Panc1 (cell line): ENCODE data around the gene WDR86.

Source experiments
- POLR2AphosphoS5 ChIP-seq: IDR thresholded peaks from 2 replicates; pipeline ENCODE4 v1.6.1; 2012; ENCODE audit warnings: mild to moderate bottlenecking, low read depth, low read length, moderate library complexity
- SIN3A ChIP-seq: IDR thresholded peaks from 2 replicates; pipeline ENCODE4 v1.6.1; 2012; ENCODE audit warnings: low read depth, mild to moderate bottlenecking, low read length, moderate library complexity, borderline replicate concordance; ENCODE audit not compliant: insufficient read depth
- TF ChIP-seq, protein P1 (sequence below): fragments of 450-650 bp; IDR thresholded peaks from 2 replicates; pipeline ENCODE4 v1.5.1; 2017; ENCODE audit warnings: mild to moderate bottlenecking
- TF ChIP-seq, protein P2 (sequence below), 2 experiments: IDR thresholded peaks; 2 replicates each; pipeline ENCODE4 v1.6.1; 2011 to 2012; ENCODE audit warnings: low read depth in 2 of 2, control low read depth in 1 of 2, low read length in 1 of 2, mild to moderate bottlenecking in 1 of 2, moderate library complexity in 1 of 2; ENCODE audit not compliant: insufficient read depth in 1 of 2

DNA sequence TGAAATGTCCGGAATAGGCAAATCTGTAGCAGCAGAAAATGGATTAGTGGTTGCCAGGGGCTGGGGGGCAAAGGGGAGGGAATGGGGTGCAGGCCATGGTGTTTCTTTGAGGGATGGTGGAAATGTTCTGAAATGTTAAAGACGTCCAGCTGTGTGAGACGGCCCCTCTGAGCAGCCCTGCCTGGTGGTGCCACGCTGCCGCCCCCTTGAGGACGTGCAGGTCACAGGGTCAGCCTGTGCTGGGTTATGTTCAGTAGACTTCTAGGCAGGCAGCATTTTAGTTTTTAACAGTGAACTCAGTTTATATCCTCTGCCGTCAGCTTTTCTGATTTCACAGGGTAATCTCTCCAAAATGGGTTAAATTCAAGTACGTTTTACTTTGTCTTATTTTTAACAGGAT is 58.8 kb downstream of the WDR86 start:
- TF ChIP-seq, protein P1, sequence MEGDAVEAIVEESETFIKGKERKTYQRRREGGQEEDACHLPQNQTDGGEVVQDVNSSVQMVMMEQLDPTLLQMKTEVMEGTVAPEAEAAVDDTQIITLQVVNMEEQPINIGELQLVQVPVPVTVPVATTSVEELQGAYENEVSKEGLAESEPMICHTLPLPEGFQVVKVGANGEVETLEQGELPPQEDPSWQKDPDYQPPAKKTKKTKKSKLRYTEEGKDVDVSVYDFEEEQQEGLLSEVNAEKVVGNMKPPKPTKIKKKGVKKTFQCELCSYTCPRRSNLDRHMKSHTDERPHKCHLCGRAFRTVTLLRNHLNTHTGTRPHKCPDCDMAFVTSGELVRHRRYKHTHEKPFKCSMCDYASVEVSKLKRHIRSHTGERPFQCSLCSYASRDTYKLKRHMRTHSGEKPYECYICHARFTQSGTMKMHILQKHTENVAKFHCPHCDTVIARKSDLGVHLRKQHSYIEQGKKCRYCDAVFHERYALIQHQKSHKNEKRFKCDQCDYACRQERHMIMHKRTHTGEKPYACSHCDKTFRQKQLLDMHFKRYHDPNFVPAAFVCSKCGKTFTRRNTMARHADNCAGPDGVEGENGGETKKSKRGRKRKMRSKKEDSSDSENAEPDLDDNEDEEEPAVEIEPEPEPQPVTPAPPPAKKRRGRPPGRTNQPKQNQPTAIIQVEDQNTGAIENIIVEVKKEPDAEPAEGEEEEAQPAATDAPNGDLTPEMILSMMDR, result no peak; the same call in 1 of the 2 replicates
- no peak for TF ChIP-seq POLR2AphosphoS5
- TF ChIP-seq, protein P2, sequence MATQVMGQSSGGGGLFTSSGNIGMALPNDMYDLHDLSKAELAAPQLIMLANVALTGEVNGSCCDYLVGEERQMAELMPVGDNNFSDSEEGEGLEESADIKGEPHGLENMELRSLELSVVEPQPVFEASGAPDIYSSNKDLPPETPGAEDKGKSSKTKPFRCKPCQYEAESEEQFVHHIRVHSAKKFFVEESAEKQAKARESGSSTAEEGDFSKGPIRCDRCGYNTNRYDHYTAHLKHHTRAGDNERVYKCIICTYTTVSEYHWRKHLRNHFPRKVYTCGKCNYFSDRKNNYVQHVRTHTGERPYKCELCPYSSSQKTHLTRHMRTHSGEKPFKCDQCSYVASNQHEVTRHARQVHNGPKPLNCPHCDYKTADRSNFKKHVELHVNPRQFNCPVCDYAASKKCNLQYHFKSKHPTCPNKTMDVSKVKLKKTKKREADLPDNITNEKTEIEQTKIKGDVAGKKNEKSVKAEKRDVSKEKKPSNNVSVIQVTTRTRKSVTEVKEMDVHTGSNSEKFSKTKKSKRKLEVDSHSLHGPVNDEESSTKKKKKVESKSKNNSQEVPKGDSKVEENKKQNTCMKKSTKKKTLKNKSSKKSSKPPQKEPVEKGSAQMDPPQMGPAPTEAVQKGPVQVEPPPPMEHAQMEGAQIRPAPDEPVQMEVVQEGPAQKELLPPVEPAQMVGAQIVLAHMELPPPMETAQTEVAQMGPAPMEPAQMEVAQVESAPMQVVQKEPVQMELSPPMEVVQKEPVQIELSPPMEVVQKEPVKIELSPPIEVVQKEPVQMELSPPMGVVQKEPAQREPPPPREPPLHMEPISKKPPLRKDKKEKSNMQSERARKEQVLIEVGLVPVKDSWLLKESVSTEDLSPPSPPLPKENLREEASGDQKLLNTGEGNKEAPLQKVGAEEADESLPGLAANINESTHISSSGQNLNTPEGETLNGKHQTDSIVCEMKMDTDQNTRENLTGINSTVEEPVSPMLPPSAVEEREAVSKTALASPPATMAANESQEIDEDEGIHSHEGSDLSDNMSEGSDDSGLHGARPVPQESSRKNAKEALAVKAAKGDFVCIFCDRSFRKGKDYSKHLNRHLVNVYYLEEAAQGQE (IDR thresholded peaks at IDR 0.05; ENCODE audit: insufficient read depth in 1 of 2, low read depth in 2 of 2, low read length in 1 of 2), result no peak
- no peak for TF ChIP-seq SIN3A
